GM19438 (cell line): Measurements from ENCODE around the gene ARPC2.
"Not testable (repeated sequence)": the region's sequence is repeated elsewhere in the genome, so short reads cannot be mapped to it uniquely, and the experiment has no call there.

Experiments used
- ATAC-seq: cut with Tn5 transposase; IDR thresholded peaks from one replicate; pipeline ENCODE4 v1.9.1; 2021; ENCODE audit warnings: low read depth; ENCODE audit not compliant: unreplicated experiment

Gene ARPC2

DNA sequence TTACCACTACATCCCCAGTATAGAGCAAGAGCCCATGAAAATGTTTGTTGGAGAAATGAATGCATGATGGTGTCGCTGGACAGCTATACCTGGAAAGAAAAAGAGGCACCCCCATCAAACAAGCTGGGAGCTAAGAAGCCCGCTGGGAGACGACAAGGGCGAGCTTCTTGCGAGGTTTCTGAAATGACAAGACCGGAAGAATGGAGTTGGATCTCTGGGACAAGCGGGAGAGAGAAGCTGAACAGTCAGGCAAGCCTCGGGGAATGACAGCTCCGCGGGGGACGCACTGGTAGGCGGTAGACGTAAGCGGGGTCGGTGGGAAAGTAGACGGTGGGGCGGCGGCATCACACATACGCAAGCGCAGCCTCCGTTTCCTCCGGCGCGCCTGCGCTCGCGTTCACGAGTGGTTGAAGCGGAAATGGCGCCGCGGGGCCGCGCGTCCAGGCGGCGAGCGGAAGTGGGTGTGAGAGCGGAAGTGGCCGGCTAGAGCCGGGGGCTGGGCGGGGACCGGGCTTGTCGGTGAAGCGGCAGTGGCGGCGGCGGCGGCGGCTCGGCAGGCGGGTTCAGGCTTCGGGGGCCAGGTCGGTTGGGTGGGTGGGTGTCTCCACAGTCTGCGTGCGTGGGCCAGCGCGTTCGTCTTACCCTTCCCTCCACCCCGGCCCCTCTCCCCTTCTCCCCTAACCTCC, at the start of gene ARPC2:
Gene ARPC2, plus strand, starts transcription at position 516 of the 686 bp plus-strand sequence. CDS start 282 bp downstream, outside the sequence.
- peak; percentile 62 for ATAC-seq

DNA sequence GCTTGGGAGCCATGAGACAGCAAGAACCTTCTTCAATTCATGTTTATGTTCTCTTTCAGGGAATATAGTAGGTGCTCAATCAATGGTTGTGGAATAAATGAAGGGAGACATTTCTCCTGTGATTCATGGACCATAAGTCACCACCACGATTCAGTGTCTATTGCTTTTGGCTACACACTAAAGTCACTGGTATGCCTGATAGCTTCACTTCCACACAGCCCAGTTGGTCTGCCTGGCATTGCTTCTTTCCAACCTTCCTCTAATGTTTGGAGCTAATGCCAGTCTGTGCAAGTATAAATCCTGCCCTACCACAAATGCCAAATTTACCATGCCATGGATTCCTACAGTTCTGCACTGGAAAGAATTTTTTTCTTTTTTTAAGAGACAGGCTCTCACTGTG, 49.0 kb upstream of the ARPC2 start:
- ATAC-seq, result no peak

DNA sequence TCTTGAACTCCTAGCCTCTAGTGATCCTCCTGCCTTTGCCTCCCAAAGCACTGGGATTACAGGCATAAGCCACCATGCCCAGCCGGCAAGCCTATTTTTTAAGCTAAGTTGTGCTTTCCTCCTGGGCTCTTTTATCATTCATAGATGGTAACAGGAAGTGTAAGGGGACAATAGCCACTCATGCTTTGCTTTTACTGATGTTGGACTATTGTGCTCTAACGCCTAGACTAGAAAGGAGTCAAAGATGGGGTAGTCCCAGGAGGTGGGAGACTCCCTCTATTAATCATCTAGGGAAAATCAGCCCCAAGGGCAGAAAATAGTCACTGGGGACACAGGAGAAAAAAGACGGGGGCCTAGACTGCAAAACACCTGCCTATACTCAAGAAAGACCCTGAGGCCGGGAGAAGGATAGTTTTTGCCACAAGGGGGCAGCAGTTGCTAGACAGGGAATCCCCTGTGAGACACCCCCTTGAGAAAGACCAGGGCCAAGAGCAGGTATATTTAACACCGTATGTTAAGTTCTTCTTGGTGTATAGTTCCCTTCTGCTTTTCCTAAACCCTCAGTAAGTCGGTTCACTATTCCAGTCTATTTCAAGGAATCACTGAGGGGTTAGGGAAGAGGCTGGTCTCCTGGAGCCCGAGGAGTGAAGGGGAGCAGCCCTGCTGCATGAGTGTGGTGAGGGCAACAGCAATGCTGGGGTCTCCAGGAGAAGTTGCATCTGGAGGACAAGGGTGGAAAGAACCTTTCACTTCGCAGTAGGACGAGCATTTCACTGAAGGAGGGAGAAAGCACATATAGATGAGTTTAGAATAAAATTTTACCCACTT, 48.1 kb upstream of the ARPC2 start:
- ATAC-seq, result no peak

DNA sequence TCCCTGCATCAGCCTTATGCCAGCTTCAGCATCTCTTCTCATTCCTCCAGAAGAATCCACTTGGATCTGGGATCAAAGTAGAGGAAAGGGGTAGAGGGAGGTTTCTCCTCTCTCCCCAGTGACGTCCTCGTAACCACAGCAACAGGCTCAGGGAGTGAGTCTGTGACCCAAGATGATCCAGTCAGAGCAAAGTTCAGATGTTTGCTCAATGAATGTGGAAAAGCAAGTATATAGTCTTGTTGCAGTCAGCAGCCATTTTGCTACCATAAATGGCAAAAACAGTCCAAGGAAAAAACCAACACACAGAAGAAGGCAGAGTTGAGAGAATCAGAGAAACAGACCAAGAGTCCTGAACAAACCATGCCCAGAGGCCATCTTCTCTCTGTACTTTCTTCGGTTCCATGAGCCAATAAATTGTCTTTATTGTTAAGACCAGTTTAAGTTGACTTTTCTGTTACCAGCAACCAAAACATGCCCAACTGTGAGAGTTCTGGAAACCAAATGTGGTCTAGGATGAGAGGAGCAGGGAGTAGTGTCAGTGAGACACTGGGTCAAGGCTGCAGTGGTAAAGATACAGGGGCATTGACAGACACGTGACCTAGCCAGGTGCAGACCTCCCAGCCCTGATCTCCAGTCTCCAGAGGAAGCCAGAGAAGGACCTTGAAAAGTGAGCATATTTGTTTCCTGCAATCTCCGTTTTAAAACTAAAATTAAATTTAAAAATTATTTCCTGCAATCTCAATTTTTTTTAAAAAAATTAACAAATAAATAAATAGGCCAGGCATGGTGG, 47.0 kb upstream of the ARPC2 start:
- no peak for ATAC-seq

DNA sequence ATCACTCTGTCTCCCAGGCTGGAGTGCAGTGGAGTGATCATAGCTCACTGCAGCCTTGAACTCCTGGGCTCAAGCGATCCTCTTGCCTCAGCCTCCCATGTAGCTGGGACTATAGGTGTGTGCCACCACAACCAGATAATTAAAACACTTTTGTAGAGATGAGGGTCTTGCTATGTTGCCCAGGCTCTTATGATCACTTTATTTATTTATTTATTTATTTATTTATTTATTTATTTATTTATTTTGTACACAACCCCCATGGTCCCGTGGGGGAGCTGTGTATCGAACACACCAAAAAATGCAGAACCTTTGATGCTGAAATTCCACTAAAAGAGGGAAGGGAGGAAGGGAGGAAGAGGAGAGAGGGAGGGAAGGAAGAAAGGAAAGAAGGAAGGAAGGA, 45.2 kb upstream of the ARPC2 start:
- not testable (repeated sequence) for ATAC-seq

DNA sequence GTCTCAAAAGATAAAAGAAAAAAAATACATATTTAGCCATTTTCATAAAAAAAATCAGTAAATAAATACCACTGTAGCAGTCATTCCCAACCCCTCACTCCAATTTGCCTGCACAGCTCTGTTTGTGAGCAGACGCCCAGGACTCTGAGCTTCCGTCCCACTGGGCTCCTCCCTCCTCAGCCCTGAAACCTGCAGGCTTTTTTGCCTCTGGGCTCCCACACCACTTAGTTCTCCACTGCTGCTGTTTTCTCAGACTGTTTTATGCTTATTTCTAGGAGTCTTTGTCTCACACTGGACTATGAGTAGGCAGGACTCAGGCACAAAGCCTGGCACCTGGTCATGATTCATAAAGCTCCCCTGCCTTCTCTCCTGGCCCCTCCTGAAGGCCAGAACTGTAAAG, 44.1 kb upstream of the ARPC2 start:
- no peak for ATAC-seq

DNA sequence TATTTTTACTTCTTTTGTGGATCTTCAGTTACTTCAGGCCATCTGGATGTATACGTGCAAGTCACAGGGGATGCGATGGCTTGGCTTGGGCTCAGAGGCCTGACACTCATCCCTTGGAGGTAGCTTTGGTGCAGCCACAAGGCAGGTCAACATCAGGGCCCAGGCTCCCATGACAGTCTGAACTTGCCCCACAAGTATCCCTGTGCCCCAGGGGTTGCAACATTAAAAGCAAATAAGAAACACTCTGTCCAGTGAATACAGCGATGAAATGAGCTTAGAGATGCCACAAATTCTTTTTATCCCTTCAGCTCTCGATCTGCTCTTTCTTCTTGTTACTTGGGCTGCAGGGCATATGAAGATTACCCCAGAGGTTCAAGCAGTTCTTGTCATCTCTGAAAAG, 37.2 kb upstream of the ARPC2 start:
- no peak for ATAC-seq

DNA sequence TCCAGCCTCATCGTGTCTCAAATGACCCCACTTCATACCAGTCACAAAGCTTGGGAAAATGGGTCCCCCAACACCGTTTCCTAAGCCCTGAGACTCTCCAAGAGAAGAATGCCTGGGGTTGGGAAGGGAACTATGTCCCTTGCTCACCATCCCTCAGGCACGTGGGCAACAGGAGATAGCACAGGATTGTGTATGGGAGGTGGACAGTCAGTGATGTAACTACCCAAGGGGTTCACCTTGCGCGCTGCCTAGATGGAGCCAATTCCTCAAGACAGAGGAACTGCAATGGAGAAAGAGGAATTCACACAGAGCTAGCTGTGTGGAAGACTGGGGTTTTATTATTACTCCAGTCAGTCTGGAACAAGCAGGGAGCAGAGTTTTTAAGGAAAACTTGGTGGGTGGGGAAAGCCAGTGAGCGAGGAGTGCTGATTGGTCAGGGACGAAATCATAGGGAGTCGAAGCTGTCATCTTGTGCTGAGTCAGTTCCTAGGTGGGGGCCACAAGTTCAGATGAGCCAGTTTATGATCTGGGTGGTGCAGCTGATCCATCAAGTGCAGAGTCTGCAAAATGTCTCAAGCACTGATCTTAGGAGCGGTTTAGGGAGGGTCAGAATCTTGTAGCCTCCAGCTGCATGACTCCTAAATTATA, 36.4 kb upstream of the ARPC2 start:
- no peak for ATAC-seq

DNA sequence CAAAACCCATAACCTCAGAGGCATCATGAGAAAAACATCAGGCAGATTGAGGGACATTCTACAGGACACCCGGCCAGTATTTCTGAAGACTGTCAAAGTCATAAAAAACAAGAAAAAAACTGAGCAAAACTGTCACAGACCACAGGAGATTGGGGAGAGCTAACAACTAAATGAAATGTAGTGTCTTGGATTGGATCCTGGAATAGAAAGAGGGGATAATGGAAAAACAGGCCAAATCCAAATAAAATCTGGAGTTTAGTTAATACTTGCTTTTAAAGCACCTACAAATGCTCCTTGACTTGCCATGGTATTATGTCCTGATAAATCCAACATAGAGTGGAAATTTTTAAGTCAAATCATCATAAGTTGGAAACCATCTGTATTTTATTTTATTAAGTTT, 32.7 kb upstream of the ARPC2 start:
- no peak for ATAC-seq

DNA sequence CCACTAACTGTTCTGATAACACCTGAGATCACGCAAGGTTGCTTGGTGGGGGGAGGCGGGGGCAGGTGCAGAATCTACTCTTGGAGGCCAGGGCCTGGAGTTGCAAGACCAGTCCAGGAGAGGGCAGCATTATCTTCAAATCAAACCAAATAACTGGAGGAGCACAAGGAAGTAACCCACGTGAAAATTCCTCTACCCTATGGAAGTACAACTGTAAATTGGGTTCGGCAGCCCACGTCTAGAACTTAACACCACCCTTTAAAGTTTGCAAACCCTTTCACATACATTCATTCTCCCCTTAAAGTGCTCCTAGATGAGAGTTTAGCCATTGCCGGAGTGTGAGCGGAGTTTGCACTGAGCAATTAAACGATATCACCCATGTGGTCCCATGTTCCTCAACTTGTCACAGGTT, 30.6 kb upstream of the ARPC2 start:
- ATAC-seq, result no peak

DNA sequence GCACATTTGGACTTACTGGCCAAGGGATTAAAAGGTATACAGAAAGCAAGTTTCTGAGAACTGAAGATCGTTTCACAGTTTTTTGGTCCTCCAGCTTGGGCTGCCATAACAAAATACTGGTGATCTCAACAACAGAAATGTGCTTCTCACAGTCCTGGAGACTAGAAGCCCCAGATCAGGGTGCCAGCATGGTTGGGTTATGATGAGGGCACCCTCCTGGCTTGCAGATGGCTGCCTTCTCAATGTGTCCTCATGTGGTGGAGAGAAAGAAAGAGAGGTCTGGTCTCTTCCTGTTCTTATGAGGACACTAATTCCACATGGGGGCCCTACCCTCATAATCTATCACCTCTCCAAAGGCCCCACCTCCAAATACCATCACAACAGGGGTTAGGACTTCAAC, 30.1 kb upstream of the ARPC2 start:
- ATAC-seq, result no peak

DNA sequence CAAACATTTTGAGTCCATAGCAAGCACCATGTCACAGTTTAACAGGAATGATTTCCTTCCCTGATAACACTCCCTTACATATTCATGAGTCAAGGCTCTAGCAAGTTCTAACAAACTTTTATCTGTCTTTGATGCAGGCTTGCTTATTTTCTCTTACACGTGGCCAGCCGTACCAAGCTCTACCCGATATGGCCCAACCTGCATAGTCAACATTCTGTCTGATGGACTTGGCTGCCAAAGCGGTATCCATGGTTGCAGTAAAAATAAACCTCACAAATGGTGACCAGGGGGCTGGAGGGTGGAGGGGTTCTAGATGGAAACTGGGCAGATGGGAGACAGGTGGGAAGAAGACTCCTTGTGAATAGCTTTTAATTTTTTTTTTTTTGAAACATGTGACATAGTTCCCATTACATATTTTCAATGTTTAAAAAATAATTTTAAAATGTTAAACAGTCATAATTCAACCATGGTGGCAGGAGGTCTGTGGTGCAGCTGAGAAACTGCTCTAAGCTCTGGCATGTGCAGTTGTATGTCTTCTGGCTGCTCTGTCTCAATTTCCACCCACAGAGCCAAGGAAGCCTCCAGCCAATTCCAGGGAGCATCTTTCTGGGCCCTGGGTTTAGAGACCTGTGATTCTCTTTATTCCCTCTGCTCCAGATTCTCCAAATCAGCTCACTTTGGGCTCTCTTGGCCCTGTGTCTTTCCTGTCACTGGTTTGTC, 29.5 kb upstream of the ARPC2 start:
- ATAC-seq, result no peak

DNA sequence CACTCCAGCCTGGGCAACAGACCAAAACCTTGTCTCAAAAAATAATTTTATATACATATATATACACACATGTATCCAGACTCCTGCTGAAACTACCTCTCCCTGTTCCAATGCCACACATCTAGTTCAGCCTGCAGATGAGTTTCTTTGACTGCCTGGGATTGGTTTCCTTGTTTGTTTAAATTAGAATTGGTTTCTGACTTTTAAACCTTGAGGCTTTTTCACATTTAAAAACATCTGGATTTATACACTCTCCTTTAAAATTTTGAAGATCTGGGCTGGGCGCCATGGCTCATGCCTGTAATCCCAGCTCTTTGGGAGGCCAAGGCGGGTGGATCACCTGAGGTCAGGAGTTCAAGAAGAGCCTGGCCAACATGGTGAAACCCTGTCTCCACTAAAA, 28.5 kb upstream of the ARPC2 start:
- ATAC-seq, result no peak

DNA sequence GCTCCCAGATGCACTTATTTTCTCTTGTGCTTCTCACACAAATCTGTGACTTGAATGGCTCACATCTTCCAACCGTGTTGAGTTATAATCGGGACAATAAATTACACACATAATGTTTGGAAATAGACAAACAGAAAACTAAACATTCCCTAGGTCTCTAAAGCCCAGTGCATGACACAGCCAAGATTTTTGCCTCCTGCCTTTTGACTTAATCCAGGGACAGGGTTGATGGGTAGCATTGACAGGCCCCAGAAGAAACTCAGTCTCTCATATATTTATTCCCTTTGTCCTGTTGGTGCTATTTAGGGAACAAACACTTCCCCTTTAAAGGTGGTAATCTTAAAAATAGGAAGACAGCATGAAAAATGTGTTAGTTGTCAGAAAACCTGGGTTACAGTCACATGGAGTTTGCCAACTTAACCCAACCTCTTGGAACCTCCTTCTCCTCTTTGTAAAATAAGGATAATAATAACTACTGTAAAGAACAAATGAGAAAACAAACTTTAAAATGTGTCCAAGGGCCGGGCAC, 24.0 kb upstream of the ARPC2 start:
- ATAC-seq, result no peak

DNA sequence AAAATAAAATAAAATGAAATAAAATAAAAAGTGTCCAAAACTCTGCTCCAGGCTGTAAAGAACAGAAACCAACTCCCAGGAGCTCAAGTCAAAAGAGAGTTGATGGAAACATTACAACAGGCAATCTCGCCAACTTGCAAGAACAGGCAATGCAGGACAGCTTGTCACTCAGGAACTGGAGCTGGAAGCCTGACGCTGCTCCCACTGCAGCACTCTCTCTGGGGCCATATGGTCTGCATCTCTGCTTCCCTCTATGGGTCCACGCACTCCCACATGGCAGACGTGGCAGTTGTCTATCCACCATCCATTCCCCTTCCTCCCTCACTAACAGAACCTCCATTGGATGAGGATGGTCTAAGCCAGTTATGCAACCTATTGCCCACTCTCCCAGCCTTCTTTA, 23.3 kb upstream of the ARPC2 start:
- ATAC-seq, result no peak

DNA sequence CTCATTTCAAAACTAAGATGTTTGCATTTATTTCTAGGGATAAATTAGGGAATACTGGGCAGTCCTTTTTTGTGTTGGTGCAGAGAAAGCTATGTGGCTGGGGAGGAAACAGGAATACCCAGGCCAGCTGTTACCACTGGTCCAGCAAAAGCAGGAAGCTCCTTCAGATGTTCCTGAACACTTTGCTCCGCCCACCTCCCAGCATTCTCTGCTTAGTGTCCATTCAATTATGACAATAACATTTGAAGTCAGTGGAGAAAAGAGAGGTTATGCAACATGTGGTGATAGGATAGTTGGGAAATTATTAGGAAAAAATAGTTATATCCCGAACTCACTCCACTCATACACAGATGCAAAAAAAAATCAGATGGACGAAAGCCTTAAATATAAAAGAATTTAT, 22.1 kb upstream of the ARPC2 start:
- no peak for ATAC-seq

DNA sequence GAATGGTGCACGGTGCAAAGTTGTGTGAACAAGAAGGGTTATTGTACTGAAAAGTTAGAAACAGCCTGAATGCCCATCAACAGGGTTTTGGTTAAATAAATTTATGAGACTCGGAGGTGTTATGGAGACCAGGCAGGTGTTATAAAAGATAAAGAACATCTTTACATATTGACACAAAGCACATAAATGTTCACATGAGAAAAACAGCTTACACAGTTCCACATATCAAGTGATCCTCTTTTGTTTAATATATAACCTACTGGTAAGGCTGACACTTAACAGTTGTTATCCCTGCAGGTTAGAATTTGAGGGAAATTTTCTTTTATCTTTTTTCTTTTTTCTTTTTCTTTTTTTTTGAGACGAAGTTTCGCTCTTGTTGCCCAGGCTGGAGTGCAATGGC, 20.0 kb upstream of the ARPC2 start:
- ATAC-seq, result no peak

DNA sequence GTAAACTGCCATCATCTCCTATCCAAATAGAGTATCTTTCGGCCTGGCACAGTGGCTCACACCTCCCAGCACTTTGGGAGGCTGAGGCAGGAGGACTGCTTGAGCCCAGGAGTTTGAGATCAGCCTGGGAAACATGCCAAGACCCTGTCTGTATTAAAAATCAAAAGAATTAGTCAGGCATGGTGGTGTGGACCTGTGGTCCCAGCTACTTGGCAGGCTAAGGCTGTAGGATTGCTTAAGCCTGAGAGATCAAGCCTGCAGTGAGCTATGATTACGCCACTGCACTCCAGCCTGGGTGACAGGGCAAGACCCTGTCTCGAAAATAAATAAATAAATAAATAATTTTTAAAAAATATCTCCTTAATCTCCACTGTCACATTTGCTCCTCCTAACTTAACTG, 14.7 kb upstream of the ARPC2 start:
- ATAC-seq, result no peak

DNA sequence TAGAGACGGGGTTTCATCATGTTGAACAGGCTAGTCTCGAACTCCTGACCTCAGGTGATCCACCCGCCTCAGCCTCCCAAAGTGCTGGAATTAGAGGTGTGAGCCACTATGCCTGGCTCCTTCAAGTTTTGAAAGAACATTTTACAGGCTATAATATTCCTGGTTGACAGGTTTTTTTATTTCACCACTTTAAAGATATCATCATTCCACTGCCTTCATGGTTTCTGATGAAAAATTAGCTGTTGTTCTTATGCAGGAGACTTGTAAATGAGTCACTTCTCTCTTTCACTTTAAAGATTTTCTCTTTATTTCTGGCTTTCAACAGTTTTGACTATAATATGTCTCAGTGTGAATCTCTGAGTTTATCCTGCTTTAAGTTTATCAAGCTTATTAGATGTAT, 7.9 kb upstream of the ARPC2 start:
- no peak for ATAC-seq

DNA sequence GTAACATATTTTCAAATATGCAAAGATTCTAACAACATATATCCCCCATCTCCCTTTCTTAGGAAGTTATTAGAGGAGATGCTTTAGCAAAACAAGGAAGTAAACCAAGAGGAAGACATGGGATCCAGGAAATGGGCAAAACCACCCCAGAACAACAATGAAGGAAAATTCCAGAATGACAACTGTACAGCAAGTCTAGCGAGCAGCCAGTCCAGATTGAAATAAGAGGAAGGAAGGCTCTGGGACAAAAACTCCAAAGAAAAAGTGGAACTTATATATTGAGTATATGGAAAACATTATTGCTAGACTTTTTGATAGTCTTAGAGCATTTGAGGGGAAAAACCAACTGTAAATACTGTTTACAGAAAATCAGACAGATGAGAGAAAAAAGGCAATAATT, 2.9 kb upstream of the ARPC2 start:
- ATAC-seq, result no peak
